GM19239 (cell line): Measurements from ENCODE around the gene YAF2.
A peak's percentile ranks its signal among the peaks of the same experiment; 100 is the strongest.

Source experiments
- DNase-seq: peaks from one replicate; pipeline ENCODE4 v3.0.0; 2011; ENCODE audit warnings: low spot score; ENCODE audit not compliant: insufficient read length
- FAIRE-seq: peaks from 2 replicates; lab custom pipeline; 2011; peaks lifted over from hg19 to GRCh38; lab: Jason Lieb, UNC

The YAF2 gene

DNA sequence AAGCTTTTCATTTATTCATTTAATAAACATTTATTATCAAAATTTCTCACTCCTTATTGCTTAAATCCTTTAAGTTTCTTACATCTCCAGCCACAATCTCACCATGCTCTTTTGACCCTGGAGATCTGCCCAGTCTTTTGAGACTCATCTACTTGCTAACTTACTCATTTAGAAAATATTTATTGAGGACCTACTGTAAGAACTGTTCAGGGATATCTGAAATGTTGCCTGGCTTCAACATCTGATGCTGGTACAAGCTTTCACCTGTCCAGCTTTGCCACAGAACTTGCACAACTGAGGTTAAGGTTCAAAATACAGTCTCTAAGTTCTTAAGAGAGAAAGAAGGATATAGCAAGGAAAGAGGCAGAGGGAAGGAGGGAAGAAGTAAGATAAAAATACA lies 75.9 kb downstream of the YAF2 start:
- peak; percentile 56 for FAIRE-seq

DNA sequence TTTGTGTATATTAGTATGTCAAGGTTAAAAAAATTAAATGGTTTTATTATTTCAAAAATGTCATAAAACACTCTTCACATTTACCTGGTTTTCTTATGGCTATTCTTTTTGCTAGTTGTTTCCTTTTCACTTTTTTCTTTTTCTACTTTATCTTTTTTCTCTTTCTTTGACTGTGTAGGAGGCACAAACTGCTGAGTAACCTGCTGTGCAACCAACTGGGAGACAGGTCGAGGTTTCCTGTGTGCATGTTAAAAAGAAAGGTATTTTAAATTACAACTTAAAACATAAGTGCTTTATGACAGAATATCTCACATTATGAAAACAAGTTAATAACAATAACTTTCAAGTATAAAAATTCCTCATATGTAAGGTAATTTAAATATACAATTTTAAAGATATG lies 76.5 kb downstream of the YAF2 start:
- peak; percentile 61 for FAIRE-seq
- DNase-seq = no peak

More for the DNA sequence above, 75.9 kb downstream of the YAF2 start:
- DNase-seq = no peak

DNA sequence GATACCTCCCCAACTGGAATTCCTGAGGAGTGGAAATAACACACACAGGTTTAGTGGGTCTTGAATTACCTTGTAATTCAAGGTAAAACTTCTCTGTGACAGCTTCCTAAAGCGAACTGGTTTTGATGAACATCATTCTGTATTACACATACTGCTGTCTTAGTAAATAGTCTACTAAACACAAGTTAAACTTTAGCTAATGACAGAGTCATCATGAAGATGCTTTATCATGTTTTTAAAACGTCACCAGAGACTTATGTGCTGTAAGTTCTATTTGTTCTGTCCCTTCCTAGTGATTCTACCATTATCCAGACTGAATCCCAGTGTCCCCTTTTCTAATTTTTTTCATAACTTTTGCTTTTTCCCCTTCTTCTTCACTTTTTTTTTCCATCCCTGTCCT lies 81.8 kb downstream of the YAF2 start:
- no peak for FAIRE-seq
- DNase-seq = no peak

DNA sequence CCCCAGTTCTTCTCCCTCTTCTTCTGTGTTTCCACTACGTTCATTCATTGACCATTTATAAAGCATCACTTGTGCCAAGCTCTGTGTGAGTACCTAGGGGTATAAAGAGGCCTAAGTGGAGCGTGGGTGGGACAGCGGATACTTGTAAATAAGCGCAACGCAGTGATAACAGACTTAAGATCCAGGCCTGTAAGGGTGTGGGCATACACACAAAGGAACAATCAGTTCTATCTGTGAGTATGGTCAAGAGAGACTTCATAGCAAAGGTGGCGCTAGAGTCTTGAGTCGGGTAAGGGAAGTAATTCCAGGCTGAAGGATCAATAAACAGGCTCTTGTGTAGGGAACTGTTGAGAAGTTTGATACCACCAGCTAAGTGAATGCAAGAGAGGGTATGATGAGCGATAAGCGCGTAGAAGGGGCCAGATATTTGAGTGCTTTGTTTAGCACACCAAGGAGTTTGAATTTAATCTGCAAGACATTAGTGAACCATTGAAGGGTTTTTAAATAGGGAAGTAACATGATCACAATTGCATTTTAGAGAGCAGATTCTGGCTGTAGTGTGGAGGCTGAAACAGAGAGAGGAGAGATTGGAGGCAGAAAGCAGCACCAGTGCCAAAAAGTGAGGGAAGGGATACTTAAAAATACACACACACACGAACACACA lies 92.4 kb downstream of the YAF2 start:
- no peak for FAIRE-seq
- no peak for DNase-seq

DNA sequence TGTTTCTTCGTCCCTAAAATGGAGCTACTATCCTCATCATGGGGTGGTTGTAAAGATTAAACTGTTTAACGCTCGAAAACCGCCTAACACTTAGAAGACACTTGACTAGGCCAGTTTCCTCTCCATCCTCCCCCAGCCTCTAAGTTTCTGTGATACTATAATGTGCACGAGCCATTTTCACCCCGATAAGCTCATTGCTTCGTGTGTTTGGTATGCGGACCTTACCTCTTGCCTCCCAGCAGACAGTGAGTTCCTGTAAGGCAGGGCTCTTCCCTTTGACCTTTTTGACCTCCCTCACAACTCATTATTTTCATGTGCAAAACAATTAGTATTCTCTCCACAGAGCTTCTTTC lies 92.9 kb downstream of the YAF2 start:
- DNase-seq = no peak
- no peak for FAIRE-seq

DNA sequence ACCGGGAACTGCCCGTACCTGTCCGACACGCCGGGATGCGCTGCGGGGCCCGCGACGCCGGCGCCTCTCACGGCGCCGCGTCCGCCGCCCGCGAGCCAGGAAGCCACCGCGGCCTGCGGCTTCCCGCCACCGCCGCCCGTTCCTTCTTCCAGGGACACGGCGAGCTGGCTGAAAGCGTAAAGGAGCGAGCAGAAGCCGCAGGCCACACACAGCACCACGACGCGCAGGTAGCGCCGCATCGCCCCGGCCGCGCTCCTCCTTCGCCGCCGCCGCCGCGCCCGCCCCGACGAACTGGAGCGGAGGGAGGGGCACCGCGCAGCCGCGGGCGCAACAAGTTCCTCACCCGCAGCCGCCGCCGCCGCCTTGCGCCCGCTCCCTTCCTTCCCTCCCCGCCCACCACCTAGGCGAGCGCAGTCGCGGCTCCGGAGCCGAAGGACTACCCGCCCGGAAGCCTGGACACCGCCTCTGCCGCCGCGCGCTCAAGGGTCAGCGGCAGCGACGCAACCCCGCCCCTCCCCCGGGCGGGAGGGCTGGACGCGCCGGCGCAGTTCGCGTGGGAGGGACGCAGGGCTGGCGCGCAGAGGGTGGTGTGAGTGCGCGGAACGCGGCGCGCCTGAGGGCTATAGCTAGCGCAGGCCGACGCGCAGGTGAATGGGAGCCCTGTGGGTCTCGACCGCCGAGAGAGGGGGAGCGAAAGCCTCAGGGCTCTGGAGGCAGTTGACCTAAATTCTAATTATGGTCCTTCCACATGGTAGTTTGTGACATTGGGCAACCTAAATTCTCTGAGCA lies 93.4 kb downstream of the YAF2 start, which contains the start of gene GXYLT1:
GXYLT1 (minus strand) TSS at position 467 of the 789 bp plus-strand sequence; CDS start at position 239, 228 bp downstream.
- FAIRE-seq (peak; percentile 94), DNase-seq (peak; percentile 81)

DNA sequence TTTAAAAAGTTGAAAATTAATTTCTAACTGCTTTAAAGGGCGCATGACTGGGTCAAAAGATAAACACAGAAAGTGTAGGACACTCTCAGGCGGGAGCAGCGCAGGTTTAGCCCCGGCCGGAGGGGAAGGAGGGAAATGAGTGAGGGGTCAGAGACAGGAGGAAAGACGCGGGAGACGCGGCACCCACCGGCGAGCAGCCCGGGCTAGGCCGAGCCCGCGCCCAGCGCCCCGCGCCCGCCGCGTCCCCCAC lies 94.0 kb downstream of the YAF2 start:
- FAIRE-seq (no peak), DNase-seq (no peak)

DNA sequence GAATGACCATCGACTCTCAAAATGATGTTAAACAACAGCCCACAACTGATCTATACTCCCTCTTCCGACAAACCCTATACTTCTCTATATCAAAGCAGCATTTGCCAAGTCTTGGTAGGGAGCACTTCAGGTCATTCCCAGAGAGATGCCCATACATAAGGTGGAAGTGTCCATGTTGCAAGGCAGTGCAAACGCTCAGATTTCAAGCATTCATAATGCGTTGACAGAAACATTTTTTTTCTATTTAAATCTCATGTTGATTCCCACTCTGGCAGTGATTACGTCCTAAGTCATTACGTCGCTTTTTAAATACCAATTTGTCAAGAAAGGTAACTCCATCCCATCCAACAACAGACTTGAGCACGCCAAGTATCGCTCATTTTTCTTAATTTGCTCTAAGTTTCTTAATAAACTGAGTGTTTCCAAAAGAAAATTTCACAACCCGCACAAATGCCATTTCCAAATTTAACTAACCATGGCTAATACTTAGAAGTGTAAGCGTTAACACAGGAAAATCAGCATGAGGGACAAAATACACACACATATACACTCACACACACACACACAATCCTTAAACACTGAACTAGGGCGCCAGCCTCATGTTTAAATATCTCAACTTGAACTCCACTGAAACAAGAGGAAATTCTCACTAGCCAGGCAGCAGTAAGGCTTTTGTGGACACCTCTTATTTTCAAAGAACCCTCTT lies 94.4 kb downstream of the YAF2 start:
- DNase-seq (no peak), FAIRE-seq (peak; percentile 70)

DNA sequence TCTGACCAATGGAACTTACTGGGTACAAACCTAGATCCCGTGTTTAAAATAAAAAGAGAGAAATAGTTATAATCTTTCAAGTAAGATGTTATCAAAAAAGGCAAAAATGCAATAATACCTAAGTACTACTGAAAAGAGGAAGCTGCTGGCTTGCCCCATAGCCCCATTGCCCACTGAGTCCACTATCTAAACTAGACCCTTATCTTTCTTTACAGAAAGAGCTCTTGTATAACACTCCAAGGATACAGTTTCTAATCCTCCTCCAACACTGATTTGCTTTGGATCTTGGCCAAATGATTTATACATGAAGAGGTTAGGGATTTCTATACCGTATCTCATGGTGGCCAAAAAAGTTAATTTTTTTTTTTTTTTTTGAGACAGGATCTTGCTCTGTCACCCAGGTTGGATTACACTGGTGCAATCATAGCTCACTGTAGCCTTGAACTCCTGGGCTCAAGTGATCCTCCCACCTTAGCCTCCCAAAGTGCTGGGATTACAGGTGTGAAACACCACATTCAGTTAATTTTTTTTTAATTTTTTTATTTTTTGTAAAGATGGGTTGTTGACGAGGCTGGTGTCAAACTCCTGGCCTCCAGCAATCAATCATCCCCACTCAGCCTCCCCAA lies 96.0 kb downstream of the YAF2 start:
- no peak for FAIRE-seq
- DNase-seq = no peak

DNA sequence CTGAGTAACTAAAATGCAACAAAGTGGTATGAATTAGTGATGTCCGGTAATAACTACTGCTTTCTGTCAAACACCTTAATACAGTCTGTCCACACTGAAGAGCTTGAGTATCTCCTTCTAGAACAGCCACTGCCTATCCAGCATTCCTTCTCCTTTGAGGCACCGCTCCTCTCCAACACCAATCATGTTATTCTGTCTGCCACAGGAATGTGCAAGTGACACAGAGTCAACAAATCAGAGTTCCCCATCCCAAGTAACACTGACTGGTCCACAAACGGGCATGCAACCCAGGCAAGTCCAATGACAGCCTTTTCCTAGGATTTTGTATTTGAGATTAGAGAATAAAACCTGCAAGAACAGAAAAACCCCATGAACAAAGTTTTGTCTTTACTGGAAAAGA lies 97.1 kb downstream of the YAF2 start:
- DNase-seq (no peak), FAIRE-seq (no peak)

DNA sequence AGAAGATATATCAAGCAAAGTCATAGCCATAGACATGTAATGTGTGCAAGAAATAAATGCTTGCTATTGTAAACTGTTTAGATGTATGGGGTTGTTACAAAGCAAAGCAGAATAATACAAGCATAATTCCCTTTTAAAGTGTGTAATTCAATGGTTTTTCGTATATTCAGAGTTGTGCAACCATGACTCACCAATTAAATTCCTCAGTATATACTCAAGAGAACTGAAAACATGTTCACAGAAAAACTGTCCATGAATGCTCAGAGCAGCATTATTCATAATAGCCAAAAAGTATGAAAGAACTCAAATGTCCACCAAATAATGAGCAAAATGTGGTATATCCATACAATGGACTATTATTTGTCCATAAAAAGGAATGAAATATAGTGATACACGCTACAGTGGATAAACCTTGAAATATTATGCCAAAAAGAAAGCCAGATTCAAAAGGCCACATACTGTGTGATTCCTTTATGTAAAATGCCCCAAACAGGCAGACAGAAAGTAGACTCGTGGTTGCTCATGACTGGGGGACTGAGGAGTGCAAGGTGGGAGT lies 102.7 kb downstream of the YAF2 start:
- no peak for DNase-seq
- no peak for FAIRE-seq

DNA sequence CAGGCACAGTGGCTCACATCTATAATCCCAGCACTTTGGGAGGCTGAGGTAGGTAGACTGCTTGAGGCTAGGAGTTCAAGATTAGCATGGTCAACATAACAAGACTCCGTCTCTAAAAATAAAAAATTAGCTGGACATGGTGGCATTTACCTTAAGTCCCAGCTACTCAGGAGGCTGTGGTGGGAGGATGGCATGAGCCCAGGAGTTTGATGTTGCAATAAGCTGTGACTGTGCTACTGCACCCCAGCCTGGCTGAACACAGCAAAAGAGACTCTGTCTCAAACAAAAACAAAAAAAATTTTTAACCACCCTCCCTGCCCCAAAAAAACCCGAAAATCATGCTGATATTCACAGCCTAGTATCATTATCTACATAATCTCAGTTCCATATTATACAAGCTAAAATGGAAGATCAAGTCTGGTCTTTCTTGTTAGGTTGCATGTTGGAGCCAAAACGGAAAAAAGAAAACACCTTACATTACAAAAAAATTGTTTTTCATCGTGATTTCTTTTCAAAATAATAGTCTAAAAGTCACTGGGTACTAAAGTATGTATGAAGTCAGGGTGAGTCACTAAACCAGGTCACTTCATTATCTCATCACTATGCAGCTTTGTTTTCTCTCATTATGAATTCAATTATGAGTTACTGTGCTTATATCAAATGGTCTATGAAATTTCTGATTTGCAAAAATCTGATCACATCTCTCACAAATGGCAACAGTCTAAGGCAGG lies 107.2 kb downstream of the YAF2 start:
- DNase-seq (no peak), FAIRE-seq (no peak)

DNA sequence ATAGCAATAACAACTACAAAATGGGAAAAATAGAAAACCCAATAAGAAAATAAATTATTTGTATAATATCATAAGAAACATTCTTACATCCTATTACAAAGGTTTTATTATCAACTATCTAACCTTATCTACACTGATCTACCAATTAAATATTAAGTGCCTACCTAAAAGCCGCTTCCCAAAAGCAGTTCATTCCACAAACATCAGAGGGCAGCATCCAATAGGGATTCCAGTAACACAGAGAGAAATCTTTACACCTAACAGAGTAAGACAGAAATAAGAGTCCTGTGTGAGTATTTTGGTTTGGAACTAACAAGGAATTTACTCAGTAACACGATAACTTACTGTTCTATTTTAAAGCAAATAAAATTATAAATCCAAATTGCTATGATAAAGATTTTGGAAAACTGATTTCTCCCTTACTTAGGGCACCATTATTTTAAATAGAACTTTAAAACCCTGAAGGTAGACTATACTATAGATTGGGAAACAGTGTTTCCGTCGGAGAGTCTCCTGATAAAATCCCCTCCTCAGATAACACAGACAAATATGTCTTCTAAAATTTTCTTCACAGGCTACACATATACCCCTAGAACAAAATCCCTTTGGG lies 108.3 kb downstream of the YAF2 start:
- FAIRE-seq = no peak
- DNase-seq = no peak

DNA sequence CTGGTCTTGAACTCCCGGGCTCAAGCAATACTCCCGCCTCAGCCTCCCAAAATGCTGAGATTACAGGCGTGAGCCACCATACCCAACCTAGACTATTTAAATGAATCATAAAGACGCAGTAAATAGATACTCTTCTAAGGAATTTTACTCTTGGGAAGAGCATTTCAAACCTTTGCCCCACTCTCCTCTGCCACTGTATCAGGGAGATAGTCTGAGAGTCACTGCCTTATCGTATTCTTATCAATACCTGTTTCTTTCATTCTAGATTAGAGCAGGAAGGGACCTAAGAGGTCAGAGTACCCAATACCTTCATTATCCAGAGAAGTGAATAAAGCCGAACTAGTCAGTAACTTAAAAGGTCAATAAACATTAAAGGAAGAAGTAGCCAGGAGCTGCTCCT lies 109.2 kb downstream of the YAF2 start:
- no peak for DNase-seq
- no peak for FAIRE-seq

DNA sequence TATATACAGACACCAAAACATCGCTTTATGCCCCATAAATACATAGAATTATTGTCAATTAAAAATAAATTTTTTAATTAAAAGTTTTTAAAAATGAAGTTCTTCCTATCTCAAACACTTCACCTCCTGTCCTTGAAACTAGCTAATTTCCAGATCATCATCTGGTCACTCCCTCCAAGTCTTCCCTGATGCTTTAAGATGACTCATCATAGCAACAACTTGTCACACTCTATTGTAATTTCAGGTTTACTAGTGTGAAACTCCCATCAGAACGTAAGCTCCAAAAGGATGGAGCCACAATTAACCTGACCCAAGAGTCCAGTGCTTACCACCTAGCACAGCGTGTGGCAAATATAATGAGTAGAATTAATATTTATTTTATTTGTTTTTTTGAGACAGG lies 109.7 kb downstream of the YAF2 start:
- no peak for FAIRE-seq
- DNase-seq = no peak

DNA sequence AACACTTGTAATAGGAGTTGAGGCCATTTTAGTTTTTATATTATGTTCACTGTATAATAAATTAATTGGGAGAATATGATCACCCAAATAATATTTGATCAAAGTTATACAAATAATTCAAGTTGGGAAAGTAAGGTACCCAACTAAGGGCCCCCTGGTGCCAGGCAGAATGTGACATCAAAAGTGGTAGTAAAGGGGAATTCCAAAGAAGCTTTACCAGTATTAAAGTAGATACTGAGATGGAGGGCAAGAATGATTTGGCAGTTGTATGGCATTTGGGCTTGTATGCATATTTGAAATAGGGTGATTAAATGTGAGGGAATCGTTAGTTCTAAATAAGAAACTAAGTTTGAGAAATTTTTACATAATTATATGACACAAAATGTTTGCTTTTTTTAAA lies 111.1 kb downstream of the YAF2 start:
- no peak for FAIRE-seq
- no peak for DNase-seq

DNA sequence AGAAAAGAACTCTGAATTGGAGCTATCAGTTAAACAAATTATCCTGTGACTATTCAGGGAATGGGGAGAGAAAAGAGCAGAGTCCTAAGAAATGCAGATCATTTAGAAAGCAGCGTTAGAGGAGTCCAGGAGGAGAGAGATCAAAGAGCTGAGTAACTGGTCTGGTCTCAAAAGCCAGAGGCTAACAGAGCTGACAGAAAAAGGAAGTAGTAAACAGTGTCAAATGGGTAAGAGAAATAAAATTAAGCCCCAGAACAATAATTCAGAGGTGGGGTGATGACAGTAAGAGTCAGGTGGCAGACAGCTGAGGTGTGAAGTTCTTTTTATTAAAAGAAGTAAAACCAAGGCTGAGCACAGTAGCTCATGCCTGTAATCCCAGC lies 112.7 kb downstream of the YAF2 start:
- FAIRE-seq (no peak), DNase-seq (no peak)

DNA sequence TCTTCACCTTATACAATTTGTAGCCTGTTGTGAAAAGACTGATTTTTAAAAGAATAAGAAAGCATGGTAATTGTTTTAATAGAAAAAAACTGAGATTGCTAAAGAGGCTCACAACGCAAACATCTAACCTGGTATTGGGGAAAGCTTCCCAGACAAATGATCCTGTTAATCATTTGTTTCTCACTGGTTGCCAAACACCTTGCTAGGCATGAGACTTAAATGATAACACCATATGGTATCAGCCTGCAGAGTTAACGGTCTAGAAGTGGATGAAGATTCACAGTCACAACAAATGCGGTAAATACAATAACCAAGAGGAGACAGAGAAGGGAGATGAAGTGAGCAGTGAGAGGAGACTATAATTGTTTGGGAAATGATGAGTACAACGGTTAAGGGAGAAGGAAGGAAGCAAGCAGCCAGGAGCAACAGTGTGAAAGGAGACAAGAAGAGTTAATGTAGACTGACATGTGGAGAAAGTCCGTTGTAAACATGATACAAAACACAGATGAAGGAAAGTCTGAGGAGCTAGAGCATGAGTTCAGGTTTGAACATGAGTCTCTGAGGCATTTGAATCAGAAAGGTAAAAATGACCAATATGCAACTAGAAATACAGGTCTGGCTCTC lies 113.2 kb downstream of the YAF2 start:
- DNase-seq = no peak
- FAIRE-seq = no peak

DNA sequence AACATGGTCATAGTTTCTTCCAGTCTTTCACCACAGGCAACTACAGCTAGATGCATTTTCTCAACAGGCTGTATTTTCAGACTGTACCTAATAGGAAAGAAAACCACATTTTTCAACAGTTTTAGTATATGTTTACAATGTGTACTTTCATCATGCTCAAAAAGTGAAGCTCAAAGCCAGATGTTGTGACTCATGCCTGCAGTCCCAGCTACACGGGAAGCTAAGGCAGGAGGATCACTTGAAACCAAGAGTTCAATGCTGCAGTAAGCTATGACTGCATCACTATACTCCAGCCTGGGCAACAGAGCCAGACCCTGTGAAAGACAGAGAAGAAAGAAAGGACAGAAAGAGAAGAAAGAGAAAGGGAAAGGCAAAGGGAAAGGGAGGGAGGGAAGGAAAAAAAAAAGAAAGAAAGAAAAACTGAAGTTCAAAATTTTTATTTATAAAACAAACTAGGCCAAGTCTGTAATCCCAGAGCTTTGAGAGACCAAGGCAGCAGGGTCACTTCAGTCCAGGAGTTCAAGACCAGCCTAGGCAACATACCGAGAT lies 118.9 kb downstream of the YAF2 start:
- DNase-seq = no peak

More for the DNA sequence above, 118.9 kb downstream of the YAF2 start:
- FAIRE-seq = peak; percentile 8
